A549 (cell line): ENCODE data around the gene TCAP. TPM values are rescaled to one million over a fixed set of nuclear protein-coding genes. Genes with fewer than 3 reads are reported as not detected.

ENCODE experiments used
- ATAC-seq, 2 experiments: fragments of 200-7000 bp in 1 of 2; fragments of >200 bp in 1 of 2; cut with Nextera tagmentation in 1 of 2; cut with Tn5 transposase in 1 of 2; 3 replicates each; pipeline versions ENCODE4 v1.8.0 to v1.9.1; 2018 to 2020; ENCODE audit warnings: mild to moderate bottlenecking in 1 of 2, moderate library complexity in 1 of 2
- CTCF ChIA-PET: fragments of 300-600 bp; sonication (Branson Sonifier 250); formaldehyde crosslinking; extraction: SDS; loops from one replicate; lab custom pipeline; 2021; ENCODE audit warnings: antibody characterized with exemption, inconsistent platforms; lab: Yijun Ruan, JAX
- POLR2A ChIA-PET: fragments of 350-600 bp; formaldehyde crosslinking; extraction: SDS; loops from one replicate; lab custom pipeline; 2021; ENCODE audit warnings: antibody characterized with exemption, inconsistent platforms; lab: Yijun Ruan, JAX
- DNase-seq, 2 experiments: peaks; one replicate each; pipeline versions ENCODE4 v3.0.0 to v3.0.0-alpha.2; 2011 to 2016; ENCODE audit warnings: low read depth in 1 of 2, low spot score in 1 of 2
- FAIRE-seq: peaks from 2 replicates; lab custom pipeline; 2011; peaks lifted over from hg19 to GRCh38; lab: Jason Lieb, UNC
- H3K27ac ChIP-seq, 2 experiments: fragments of >200 bp; sonication (Bioruptor Twin); formaldehyde crosslinking; 3 replicates each; pipeline ENCODE4 v1.5.1; 2016 to 2017
- H3K4me1 ChIP-seq: fragments of >200 bp; sonication (Bioruptor Twin); formaldehyde crosslinking; 3 replicates; pipeline ENCODE4 v1.6.1; 2016
- H3K4me2 ChIP-seq: fragments of >200 bp; sonication (Bioruptor Twin); formaldehyde crosslinking; 3 replicates; pipeline ENCODE4 v1.6.1; 2016
- H3K4me3 ChIP-seq: fragments of >200 bp; sonication (Bioruptor Twin); formaldehyde crosslinking; 3 replicates; pipeline ENCODE4 v1.5.1; 2016
- H3K9me3 ChIP-seq: fragments of >200 bp; sonication (Bioruptor Twin); formaldehyde crosslinking; 3 replicates; pipeline ENCODE4 v1.6.1; 2016
- BHLHE40 ChIP-seq: IDR thresholded peaks from 2 replicates; pipeline ENCODE4 v1.6.1; 2012; ENCODE audit warnings: low read depth, low read length, inconsistent platforms
- ELK1 ChIP-seq: fragments of 150-350 bp; IDR thresholded peaks from 2 replicates; pipeline ENCODE4 v1.6.1; 2014; ENCODE audit warnings: low read depth, mild to moderate bottlenecking, low read length
- EP300 ChIP-seq, 2 experiments: fragments of >200 bp; sonication (Bioruptor Twin); formaldehyde crosslinking; IDR thresholded peaks; 2 replicates in 1 of 2; 3 replicates in 1 of 2; pipeline ENCODE4 v1.6.1; 2016 to 2017
- ESRRA ChIP-seq: fragments of 150-350 bp; IDR thresholded peaks from 2 replicates; pipeline ENCODE4 v1.6.1; 2014; ENCODE audit warnings: mild to moderate bottlenecking, low read length, borderline replicate concordance
- FOSB ChIP-seq: fragments of 250-450 bp; sonication (Bioruptor Pico); IDR thresholded peaks from 2 replicates; pipeline ENCODE4 v1.5.0; 2020; ENCODE audit warnings: mild to moderate bottlenecking, moderate library complexity
- FOSL2 ChIP-seq, 2 experiments: fragments of 450-650 bp in 1 of 2; fragments of >200 bp in 1 of 2; sonication (Bioruptor Twin) in 1 of 2; formaldehyde crosslinking; IDR thresholded peaks; 2 replicates each; pipeline versions ENCODE4 v1.5.0 to v1.6.1; 2016 to 2020; ENCODE audit warnings: mild to moderate bottlenecking in 1 of 2, moderate library complexity in 1 of 2
- FOXS1 ChIP-seq: fragments of 250-450 bp; sonication (Bioruptor Pico); IDR thresholded peaks from 2 replicates; pipeline ENCODE4 v1.5.0; 2020; ENCODE audit warnings: mild to moderate bottlenecking, moderate library complexity
- GATA3 ChIP-seq: IDR thresholded peaks from 2 replicates; pipeline ENCODE4 v1.6.1; 2012; ENCODE audit warnings: borderline replicate concordance
- HMGXB4 ChIP-seq: fragments of 250-450 bp; sonication (Bioruptor Pico); IDR thresholded peaks from 2 replicates; pipeline ENCODE4 v1.5.0; 2021; ENCODE audit warnings: mild to moderate bottlenecking, moderate library complexity, borderline replicate concordance
- JUNB ChIP-seq: fragments of >200 bp; sonication (Bioruptor Twin); formaldehyde crosslinking; IDR thresholded peaks from 2 replicates; pipeline ENCODE4 v1.6.1; 2016
- KDM1A ChIP-seq: fragments of 200-600 bp; sonication (generic); IDR thresholded peaks from 2 replicates; pipeline ENCODE4 v1.6.1; 2016; ENCODE audit warnings: low read depth, mild to moderate bottlenecking
- KDM5A ChIP-seq: fragments of 200-600 bp; sonication (generic); IDR thresholded peaks from 2 replicates; pipeline ENCODE4 v1.6.1; 2016; ENCODE audit warnings: antibody characterized with exemption, mild to moderate bottlenecking
- MAZ ChIP-seq: fragments of 150-350 bp; IDR thresholded peaks from 2 replicates; pipeline ENCODE4 v1.6.1; 2014; ENCODE audit warnings: antibody characterized with exemption, low read depth, low read length, borderline replicate concordance
- MYC ChIP-seq: IDR thresholded peaks from 2 replicates; pipeline ENCODE4 v1.6.1; 2012; ENCODE audit warnings: mild to moderate bottlenecking, inconsistent platforms, low read length, improper control_type of control experiment, borderline replicate concordance
- NR3C1 ChIP-seq: fragments of >200 bp; sonication (Bioruptor Twin); formaldehyde crosslinking; IDR thresholded peaks from 3 replicates; pipeline ENCODE4 v1.6.1; 2017
- PBX3 ChIP-seq: IDR thresholded peaks from 2 replicates; pipeline ENCODE4 v1.6.1; 2012
- PHF8 ChIP-seq: fragments of 200-600 bp; sonication (generic); IDR thresholded peaks from 2 replicates; pipeline ENCODE4 v1.6.1; 2016; ENCODE audit warnings: low read depth, mild to moderate bottlenecking, antibody characterized with exemption, moderate library complexity, borderline replicate concordance
- POLR2A ChIP-seq: IDR thresholded peaks from 2 replicates; pipeline ENCODE4 v1.6.1; 2012; ENCODE audit warnings: mild to moderate bottlenecking, low read length
- POLR2AphosphoS2 ChIP-seq: conservative IDR thresholded peaks from 2 replicates; pipeline ENCODE4 v1.6.1; 2012; ENCODE audit warnings: low read length, improper control_type of control experiment, inconsistent platforms
- RFX5 ChIP-seq: fragments of 450-650 bp; IDR thresholded peaks from 2 replicates; pipeline ENCODE4 v1.7.1; 2014; ENCODE audit warnings: antibody characterized with exemption, mild to moderate bottlenecking, moderate library complexity
- SREBF2 ChIP-seq: fragments of 450-650 bp; IDR thresholded peaks from 2 replicates; pipeline ENCODE4 v1.6.1; 2014; ENCODE audit warnings: mild to moderate bottlenecking, moderate library complexity
- TP53 ChIP-seq: fragments of 250-450 bp; sonication (Bioruptor Pico); IDR thresholded peaks from 2 replicates; pipeline ENCODE4 v1.5.0; 2021; ENCODE audit warnings: mild to moderate bottlenecking, moderate library complexity
- ZC3H11A ChIP-seq: fragments of 450-650 bp; IDR thresholded peaks from 2 replicates; pipeline ENCODE4 v1.6.1; 2014; ENCODE audit warnings: antibody characterized with exemption, mild to moderate bottlenecking
- ZFP36 ChIP-seq: fragments of 450-650 bp; IDR thresholded peaks from 2 replicates; pipeline ENCODE4 v1.6.1; 2014; ENCODE audit warnings: borderline replicate concordance; ENCODE audit not compliant: partially characterized antibody
- ZNF302 ChIP-seq: fragments of 250-450 bp; sonication (Bioruptor Pico); IDR thresholded peaks from 2 replicates; pipeline ENCODE4 v1.9.0; 2021; ENCODE audit warnings: inconsistent platforms, mild to moderate bottlenecking, moderate library complexity
- WGBS: methylation state at CpG from one replicate; pipeline ENCODE4 v1.1.6; 2017; ENCODE audit errors: missing lambda C conversion rate; 5-methylcytosine and 5-hydroxymethylcytosine counted together
- polyA plus RNA-seq, 4 experiments: library from polyadenylated mRNA; depleted of rRNA in 3 of 4; stranded (reverse); fragments of >200 nt; fragmentation: RNase III in 1 of 4; extraction: RNeasy Plus Mini Kit Qiagen cat#74134 plus additional on column Dnase treatment in 1 of 4; gene quantifications; 2 replicates in 3 of 4; 3 replicates in 1 of 4; pipeline ENCODE4 v1.2.3, GENCODE V29; 2011 to 2017
- TF ChIP-seq, protein P1 (sequence below): fragments of >200 bp; sonication (Bioruptor Twin); formaldehyde crosslinking; IDR thresholded peaks from 3 replicates; pipeline ENCODE4 v1.5.1; 2016

Gene TCAP
- polyA plus RNA-seq, 2 of the 4 experiments (the other 2 are of a cell fraction), result 0.41 to 1.2 TPM

GRCh38 chr17:39641097-39641496 is 24.1 kb upstream of the TCAP start:
- TF ChIP-seq MAZ (no peak), MYC (no peak), FOSB (CRISPR knock-in tag) (no peak), ZNF302 (CRISPR knock-in tag) (no peak), TP53 (CRISPR knock-in tag) (no peak), PHF8 (no peak), RFX5 (no peak), ELK1 (no peak), PBX3 (no peak), FOXS1 (CRISPR knock-in tag) (no peak), KDM1A (no peak), EP300 (IDR thresholded peaks at IDR 0.05) (no peak), POLR2A (no peak)
- TF ChIP-seq, protein P1, sequence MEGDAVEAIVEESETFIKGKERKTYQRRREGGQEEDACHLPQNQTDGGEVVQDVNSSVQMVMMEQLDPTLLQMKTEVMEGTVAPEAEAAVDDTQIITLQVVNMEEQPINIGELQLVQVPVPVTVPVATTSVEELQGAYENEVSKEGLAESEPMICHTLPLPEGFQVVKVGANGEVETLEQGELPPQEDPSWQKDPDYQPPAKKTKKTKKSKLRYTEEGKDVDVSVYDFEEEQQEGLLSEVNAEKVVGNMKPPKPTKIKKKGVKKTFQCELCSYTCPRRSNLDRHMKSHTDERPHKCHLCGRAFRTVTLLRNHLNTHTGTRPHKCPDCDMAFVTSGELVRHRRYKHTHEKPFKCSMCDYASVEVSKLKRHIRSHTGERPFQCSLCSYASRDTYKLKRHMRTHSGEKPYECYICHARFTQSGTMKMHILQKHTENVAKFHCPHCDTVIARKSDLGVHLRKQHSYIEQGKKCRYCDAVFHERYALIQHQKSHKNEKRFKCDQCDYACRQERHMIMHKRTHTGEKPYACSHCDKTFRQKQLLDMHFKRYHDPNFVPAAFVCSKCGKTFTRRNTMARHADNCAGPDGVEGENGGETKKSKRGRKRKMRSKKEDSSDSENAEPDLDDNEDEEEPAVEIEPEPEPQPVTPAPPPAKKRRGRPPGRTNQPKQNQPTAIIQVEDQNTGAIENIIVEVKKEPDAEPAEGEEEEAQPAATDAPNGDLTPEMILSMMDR, result no peak
- 95% methylated on average over 4 of the region's 4 CpGs for WGBS
- Histone ChIP-seq H3K9me3 (no peaks in the 10 kb centered on the region), H3K27ac (no peak overlapping the region), H3K4me3 (no peak overlapping the region), H3K4me2 (no peak overlapping the region), H3K4me1 (peaks cover 31% of the 10 kb centered on the region)
- DNase-seq (no peak), ATAC-seq (no peak), FAIRE-seq (no peak)
- ChIA-PET CTCF (interaction anchor here (1.3 to 58.8 kb wide), 4 partner anchors 6 to 89 kb away, joined by 5 to 1581 read pairs (median 1486); partner anchors contain the start of genes ERBB2, MIEN1, NEUROD2 and PGAP3), POLR2A (no interaction called here)

GRCh38 chr17:39641883-39642282 is 23.3 kb upstream of the TCAP start:
- WGBS, result 84% methylated on average over 7 of the region's 7 CpGs
- FAIRE-seq (no peak), DNase-seq (no peak), ATAC-seq (no peak)
- H3K4me2 ChIP-seq, result no peak overlapping the region
- CTCF ChIA-PET, result interaction anchor here (1.3 to 58.8 kb wide), 4 partner anchors 7 to 89 kb away, joined by 5 to 1581 read pairs (median 1486); partner anchors contain the start of genes ERBB2, MIEN1, NEUROD2 and PGAP3
- H3K9me3 ChIP-seq, result no peaks in the 10 kb centered on the region
- POLR2A ChIA-PET, result no interaction called here
- no peak overlapping the region for H3K4me3 ChIP-seq
- peaks cover 26% of the 10 kb centered on the region for H3K4me1 ChIP-seq
- TF ChIP-seq RFX5 (no peak), JUNB (no peak), HMGXB4 (CRISPR knock-in tag) (no peak), ESRRA (no peak), NR3C1 (no peak), ZFP36 (no peak), BHLHE40 (no peak), SREBF2 (no peak), KDM5A (no peak), FOSB (CRISPR knock-in tag) (no peak), GATA3 (no peak), FOSL2 (IDR thresholded peaks at IDR 0.05) (no peak), FOSL2 (CRISPR knock-in tag; IDR thresholded peaks at IDR 0.05) (no peak), POLR2AphosphoS2 (no peak), ZC3H11A (no peak)
- no peak overlapping the region for H3K27ac ChIP-seq
